Glomerular endothelial cell (primary cell): ENCODE measurements around the gene TICAM1. TPM values are rescaled to one million over a fixed set of nuclear protein-coding genes. Genes with fewer than 3 reads are reported as not detected.

ENCODE experiments used
- DNase-seq: peaks from one replicate; pipeline ENCODE4 v3.0.0-alpha.2; 2011; ENCODE audit warnings: low read depth, low spot score; ENCODE audit errors: extremely low read depth
- total RNA-seq: library from RNA; depleted of rRNA; stranded (reverse); fragments of >200 nt; gene quantifications from 2 replicates; pipeline ENCODE4 v1.2.3, GENCODE V29; 2015

Gene TICAM1
- total RNA-seq, 1 donor from 2014 or later: 16.7 TPM

GRCh38 chr19:4774136-4774535 is 57.4 kb downstream of the TICAM1 start:
- no peak for DNase-seq

- DNase-seq: no peak
These were observed 58.4 kb downstream of the TICAM1 start for GRCh38 chr19:4773047-4773640.

- no peak for DNase-seq
These were observed 58.9 kb downstream of the TICAM1 start for GRCh38 chr19:4772566-4772965.

- DNase-seq: peak; percentile 34
These were observed 62.4 kb downstream of the TICAM1 start for GRCh38 chr19:4768934-4769777.

Other genes starting within 250 kb of the TICAM1 start
- gene TNFAIP8L1, start 192.2 kb downstream of the TICAM1 start, total RNA-seq: 63.7 and 136 TPM in 2 replicates
- gene MYDGF, start 161.4 kb downstream of the TICAM1 start, total RNA-seq: 122 and 126 TPM in 2 replicates
- 118 and 128 TPM in 2 replicates for gene DPP9, start 107.9 kb downstream of the TICAM1 start, total RNA-seq
- 13.4 and 16.5 TPM in 2 replicates for gene FEM1A, start 40.0 kb downstream of the TICAM1 start, total RNA-seq
- 96.7 and 105 TPM in 2 replicates for gene PLIN3, start 36.0 kb upstream of the TICAM1 start, total RNA-seq
- gene ARRDC5, start 71.2 kb upstream of the TICAM1 start, total RNA-seq: not detected in 2 replicates
- 12.2 and 22.6 TPM in 2 replicates for gene UHRF1, start 77.8 kb upstream of the TICAM1 start, total RNA-seq
- gene KDM4B, start 137.4 kb upstream of the TICAM1 start, total RNA-seq: 38.0 and 47.5 TPM in 2 replicates